NAMALWA (cell line): Measurements from ENCODE around the gene LRP4.

Experiments
- DNase-seq: peaks from one replicate; pipeline ENCODE4 v3.0.0-alpha.2; 2015; ENCODE audit warnings: low spot score

LRP4 gene

GRCh38 chr11:46845740-46846509, 72.4 kb downstream of the LRP4 start, which contains the start of gene CKAP5:
Gene CKAP5, minus strand, starts transcription at chr11:46846280. Its CDS starts 25,049 bp downstream, at chr11:46821231.
- DNase-seq: peak; percentile 94

- no peak for DNase-seq
These were observed 73.0 kb downstream of the LRP4 start for GRCh38 chr11:46845440-46845739.

DNA sequence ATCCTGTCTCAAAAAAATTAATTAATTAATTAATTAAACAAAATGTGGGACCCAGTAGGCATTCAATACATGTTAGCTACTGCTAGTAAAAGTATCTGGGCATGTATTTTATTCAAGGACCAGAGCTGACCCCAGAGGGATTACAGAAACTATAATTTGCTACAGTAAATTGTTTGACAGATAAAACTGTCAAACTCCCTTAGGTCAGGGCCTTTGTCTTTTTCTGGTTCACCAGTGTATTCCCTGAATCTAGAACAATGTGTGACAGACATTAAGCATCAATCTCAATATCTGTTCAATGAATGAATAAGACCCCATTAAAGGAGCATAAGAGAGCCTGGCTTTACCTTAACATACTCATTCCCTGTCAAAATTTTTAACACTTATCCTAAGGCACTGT, 78.2 kb downstream of the LRP4 start:
- DNase-seq: no peak

DNA sequence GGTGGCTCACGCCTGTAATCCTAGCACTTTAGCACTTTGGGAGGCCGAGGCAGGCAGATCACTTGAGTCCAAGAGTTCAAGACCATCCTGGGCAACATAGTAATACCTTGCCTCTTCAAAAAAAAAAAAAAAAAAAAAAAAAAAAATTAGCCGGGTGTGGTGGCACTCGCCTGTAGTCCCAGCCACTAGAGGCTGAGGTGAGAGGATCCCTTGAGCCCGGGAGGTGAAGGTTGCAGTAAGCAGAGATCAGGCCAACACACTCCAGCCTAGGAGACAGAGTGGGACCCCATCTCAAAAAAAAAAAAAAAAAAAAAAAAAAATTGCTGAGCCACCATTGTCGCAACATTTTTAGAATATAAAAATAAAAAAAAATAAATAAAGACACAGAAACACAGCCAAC, 79.8 kb downstream of the LRP4 start:
- DNase-seq: no peak

- DNase-seq: no peak
These were observed 80.5 kb downstream of the LRP4 start for GRCh38 chr11:46837860-46838259.

- no peak for DNase-seq
These were observed 81.5 kb downstream of the LRP4 start for GRCh38 chr11:46836870-46837269.

DNA sequence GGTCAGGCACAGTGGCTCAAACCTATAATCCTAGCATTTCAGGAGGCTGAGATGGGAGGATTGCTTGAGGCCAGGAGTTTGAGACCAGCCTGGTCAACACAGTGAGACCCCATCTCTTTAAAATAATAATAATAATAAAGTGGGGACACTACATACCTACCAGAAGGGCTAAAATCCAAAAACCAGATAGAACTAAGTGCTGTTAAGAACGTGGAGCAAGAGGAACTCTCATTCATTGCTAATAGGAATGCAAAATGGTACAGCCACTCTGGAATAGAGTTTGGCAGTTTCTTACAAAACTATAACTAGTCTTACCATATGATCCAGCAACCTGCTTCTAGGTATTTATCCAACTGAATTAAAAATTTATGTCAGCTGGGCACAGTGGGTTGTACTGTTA, 81.9 kb downstream of the LRP4 start:
- no peak for DNase-seq

DNA sequence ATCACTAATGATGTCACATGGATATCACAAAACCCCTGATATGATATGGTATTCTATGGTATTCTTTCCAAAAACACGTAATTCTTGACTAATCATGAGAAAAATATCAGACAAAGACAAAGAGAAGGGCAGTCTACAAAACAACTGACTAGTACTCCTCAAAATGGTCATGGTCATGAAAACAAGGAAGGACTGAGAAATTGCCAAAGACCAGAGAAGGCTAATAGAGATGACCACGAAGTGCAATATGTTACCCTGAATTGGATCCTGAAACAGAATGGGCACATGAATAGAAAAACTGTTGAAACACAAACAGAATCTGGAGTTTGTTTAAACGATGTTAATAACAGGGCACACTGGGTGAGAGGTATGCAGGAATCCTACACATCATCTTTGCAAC, 82.5 kb downstream of the LRP4 start:
- no peak for DNase-seq

DNA sequence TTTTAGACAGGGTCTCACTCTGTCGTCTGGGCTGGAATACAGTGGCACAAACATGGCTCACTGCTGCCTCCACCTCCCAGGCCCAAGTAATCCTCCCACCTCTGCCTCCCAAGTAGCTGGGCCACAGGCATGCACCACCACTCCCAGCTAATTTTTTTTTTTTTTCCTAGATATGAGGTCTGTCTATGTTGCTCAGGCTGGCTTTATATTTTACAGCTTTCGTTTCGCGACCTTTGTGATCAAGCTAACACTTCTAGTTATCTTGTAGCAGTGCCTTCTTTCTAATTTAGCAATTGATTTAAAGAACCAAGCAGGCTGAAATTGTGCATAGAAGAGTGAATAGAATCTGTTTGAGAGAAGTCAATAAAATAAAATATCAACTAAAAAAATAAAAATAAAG, 83.5 kb downstream of the LRP4 start:
- no peak for DNase-seq

- no peak for DNase-seq
These were observed 85.7 kb downstream of the LRP4 start for GRCh38 chr11:46832511-46833214.

DNA sequence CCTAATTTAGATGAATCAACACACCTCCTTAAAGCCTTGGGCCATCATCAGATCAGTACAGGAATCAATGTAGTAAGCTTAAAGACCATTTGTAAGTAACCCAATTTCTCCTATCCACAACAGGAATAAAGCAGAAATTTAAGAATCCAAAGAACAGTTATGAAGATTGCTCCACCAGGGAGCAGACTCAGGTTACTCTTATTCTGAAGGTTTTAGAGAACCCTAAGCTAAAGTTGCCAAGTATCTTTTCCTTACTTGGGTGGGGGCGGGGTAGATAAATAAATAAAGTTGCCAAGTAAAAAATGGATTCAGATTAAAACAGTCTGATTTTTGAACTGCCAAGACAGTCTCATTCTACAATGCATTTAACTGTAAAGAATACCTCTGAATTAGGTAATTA, 90.4 kb downstream of the LRP4 start:
- DNase-seq: no peak

GRCh38 chr11:46826310-46827044, 91.9 kb downstream of the LRP4 start:
- no peak for DNase-seq

DNA sequence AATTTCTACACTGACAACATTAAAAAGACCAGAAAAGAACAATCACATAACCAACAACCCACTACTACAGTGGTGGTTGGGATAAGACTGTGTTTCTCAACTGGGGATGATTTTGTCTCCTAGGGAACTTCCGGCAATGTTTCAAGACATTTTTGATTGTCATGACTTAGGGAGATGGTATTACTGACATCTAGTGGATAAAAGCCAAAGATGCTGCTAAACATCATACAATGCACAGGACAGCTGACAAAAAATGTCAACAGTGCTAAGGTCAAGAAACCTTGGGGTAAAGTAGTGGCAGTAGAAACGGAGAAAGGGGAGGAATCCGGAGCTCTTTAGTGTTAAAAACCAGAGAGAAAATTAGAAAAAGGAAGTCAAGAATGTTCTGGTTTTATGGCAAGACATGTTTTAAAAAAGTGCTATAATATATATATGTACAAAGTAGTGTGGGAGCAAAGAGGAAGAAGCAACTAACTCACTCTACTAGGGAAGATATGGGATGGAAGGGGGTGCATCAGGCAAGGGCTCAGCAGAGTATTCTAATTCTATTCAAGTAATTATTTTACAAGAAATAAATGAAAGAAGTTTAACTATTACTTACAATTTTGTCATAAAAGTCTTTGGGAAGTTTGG, 109.4 kb downstream of the LRP4 start:
- DNase-seq: peak; percentile 54
